ENCODE data around the gene STARD9. TPM values are rescaled to one million over a fixed set of nuclear protein-coding genes. Genes with fewer than 3 reads are reported as not detected.
A peak's percentile ranks its signal among the peaks of the same experiment; 100 is the strongest.

The STARD9 gene
- total and polyA plus RNA-seq, 2 of the 13 experiments (the other 11 are each of a cell fraction or from before 2014, with no cell fraction given): 5.3 to 7.5 TPM

DNA sequence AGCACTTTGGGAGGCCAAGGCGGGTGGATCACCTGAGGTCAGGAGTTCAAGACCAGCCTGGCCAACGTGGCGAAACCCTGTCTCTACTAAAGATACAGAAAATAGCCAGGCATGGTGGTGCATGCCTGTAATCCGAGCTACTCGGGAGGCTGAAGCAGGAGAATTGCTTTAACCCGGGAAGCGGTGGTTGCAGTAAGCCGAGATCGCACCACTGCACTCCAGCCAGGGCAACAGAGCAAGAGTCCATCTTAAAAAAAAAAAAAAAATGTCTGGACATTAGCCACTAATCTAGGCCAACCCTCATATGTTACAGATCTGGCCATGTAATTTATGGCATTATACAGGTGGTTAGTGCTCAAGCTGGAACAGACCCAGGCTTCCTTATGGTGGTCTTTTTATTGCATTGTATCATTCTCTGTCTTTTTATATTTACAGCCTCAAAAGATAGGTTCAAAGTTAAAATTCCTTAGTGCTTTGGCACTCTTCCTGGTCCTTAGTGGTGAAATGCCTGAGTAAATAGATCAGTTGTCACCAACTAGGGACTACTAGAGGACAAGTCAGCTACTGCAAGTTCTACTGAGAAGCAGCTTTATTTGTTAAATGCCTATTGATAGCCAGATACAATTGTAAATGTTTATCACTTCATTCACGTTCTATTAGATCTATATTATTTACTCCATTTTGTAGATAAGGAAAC lies 16.0 kb downstream of the STARD9 start (continued):
- no peak for TF ChIP-seq ZNF549 (CRISPR knock-in tag; IDR thresholded peaks at IDR 0.05)
- TF ChIP-seq, protein P1, sequence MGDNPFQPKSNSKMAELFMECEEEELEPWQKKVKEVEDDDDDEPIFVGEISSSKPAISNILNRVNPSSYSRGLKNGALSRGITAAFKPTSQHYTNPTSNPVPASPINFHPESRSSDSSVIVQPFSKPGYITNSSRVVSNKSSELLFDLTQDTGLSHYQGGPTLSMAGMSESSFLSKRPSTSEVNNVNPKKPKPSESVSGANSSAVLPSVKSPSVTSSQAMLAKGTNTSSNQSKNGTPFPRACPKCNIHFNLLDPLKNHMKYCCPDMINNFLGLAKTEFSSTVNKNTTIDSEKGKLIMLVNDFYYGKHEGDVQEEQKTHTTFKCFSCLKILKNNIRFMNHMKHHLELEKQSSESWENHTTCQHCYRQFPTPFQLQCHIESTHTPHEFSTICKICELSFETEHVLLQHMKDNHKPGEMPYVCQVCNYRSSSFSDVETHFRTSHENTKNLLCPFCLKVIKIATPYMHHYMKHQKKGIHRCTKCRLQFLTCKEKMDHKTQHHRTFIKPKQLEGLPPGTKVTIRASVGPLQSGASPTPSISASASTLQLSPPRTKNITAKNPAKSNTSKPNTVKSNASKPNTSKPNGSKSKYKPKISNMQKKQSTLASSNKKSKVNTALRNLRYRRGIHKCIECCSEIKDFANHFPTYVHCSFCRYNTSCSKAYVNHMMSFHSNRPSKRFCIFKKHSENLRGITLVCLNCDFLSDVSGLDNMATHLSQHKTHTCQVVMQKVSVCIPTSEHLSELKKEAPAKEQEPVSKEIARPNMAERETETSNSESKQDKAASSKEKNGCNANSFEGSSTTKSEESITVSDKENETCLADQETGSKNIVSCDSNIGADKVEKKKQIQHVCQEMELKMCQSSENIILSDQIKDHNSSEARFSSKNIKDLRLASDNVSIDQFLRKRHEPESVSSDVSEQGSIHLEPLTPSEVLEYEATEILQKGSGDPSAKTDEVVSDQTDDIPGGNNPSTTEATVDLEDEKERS (CRISPR knock-in tag; IDR thresholded peaks at IDR 0.05): 0 out of 2 replicates have a peak, but pooled peaks have one; percentile 50
- TF ChIP-seq, protein P2, sequence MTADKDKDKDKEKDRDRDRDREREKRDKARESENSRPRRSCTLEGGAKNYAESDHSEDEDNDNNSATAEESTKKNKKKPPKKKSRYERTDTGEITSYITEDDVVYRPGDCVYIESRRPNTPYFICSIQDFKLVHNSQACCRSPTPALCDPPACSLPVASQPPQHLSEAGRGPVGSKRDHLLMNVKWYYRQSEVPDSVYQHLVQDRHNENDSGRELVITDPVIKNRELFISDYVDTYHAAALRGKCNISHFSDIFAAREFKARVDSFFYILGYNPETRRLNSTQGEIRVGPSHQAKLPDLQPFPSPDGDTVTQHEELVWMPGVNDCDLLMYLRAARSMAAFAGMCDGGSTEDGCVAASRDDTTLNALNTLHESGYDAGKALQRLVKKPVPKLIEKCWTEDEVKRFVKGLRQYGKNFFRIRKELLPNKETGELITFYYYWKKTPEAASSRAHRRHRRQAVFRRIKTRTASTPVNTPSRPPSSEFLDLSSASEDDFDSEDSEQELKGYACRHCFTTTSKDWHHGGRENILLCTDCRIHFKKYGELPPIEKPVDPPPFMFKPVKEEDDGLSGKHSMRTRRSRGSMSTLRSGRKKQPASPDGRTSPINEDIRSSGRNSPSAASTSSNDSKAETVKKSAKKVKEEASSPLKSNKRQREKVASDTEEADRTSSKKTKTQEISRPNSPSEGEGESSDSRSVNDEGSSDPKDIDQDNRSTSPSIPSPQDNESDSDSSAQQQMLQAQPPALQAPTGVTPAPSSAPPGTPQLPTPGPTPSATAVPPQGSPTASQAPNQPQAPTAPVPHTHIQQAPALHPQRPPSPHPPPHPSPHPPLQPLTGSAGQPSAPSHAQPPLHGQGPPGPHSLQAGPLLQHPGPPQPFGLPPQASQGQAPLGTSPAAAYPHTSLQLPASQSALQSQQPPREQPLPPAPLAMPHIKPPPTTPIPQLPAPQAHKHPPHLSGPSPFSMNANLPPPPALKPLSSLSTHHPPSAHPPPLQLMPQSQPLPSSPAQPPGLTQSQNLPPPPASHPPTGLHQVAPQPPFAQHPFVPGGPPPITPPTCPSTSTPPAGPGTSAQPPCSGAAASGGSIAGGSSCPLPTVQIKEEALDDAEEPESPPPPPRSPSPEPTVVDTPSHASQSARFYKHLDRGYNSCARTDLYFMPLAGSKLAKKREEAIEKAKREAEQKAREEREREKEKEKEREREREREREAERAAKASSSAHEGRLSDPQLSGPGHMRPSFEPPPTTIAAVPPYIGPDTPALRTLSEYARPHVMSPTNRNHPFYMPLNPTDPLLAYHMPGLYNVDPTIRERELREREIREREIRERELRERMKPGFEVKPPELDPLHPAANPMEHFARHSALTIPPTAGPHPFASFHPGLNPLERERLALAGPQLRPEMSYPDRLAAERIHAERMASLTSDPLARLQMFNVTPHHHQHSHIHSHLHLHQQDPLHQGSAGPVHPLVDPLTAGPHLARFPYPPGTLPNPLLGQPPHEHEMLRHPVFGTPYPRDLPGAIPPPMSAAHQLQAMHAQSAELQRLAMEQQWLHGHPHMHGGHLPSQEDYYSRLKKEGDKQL (CRISPR knock-in tag; IDR thresholded peaks at IDR 0.05; ENCODE audit: low read depth): no peak
- no peak for TF ChIP-seq ZNF3 (CRISPR knock-in tag; IDR thresholded peaks at IDR 0.05)
- no peak for TF ChIP-seq ZNF260 (CRISPR knock-in tag; IDR thresholded peaks at IDR 0.05; ENCODE audit: borderline replicate concordance, low read depth)
- no peak for TF ChIP-seq PAF1 (CRISPR knock-in tag; IDR thresholded peaks at IDR 0.05)
- TF ChIP-seq FOSL2 (CRISPR knock-in tag; IDR thresholded peaks at IDR 0.05): no peak
- no peak for TF ChIP-seq ZFP41 (CRISPR knock-in tag; IDR thresholded peaks at IDR 0.05; ENCODE audit: borderline replicate concordance)
- no peak for TF ChIP-seq NFYB (CRISPR knock-in tag; IDR thresholded peaks at IDR 0.05)
- no peak for TF ChIP-seq TP53 (CRISPR knock-in tag; conservative IDR thresholded peaks at IDR 0.05)
- peak; percentile 28; the same call in 1 of the 2 replicates for TF ChIP-seq GATAD2A (CRISPR knock-in tag; IDR thresholded peaks at IDR 0.05)
- peak; percentile 44; the same call in 1 of the 2 replicates for TF ChIP-seq RCOR2 (CRISPR knock-in tag; IDR thresholded peaks at IDR 0.05)
- no peak for TF ChIP-seq NBN (conservative IDR thresholded peaks at IDR 0.05)
- no peak for TF ChIP-seq ZNF569 (CRISPR knock-in tag; IDR thresholded peaks at IDR 0.05; ENCODE audit: borderline replicate concordance)
- TF ChIP-seq ZNF878 (CRISPR knock-in tag; IDR thresholded peaks at IDR 0.05): no peak
- TF ChIP-seq SMC3 (IDR thresholded peaks at IDR 0.05; ENCODE audit: low read length): no peak
- no peak for TF ChIP-seq ISX (CRISPR knock-in tag; conservative IDR thresholded peaks at IDR 0.05)
- TF ChIP-seq PCBP1 (IDR thresholded peaks at IDR 0.05; ENCODE audit: borderline replicate concordance, low read depth, low read length): no peak
- no peak for TF ChIP-seq DNMT1 (CRISPR knock-in tag; IDR thresholded peaks at IDR 0.05)
- TF ChIP-seq ZNF839 (CRISPR knock-in tag; IDR thresholded peaks at IDR 0.05; ENCODE audit: borderline replicate concordance): no peak
- TF ChIP-seq, protein P3, sequence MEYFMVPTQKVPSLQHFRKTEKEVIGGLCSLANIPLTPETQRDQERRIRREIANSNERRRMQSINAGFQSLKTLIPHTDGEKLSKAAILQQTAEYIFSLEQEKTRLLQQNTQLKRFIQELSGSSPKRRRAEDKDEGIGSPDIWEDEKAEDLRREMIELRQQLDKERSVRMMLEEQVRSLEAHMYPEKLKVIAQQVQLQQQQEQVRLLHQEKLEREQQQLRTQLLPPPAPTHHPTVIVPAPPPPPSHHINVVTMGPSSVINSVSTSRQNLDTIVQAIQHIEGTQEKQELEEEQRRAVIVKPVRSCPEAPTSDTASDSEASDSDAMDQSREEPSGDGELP (IDR thresholded peaks at IDR 0.05; ENCODE audit: borderline replicate concordance, low read depth): no peak
